ENCODE data around the gene HPS1. TPM values are rescaled to one million over a fixed set of nuclear protein-coding genes. Genes with fewer than 3 reads are reported as not detected.

HPS1 gene
- polyA plus RNA-seq, 1 of the 3 experiments (the other 2 are of a cell fraction) = 41.4 TPM

DNA sequence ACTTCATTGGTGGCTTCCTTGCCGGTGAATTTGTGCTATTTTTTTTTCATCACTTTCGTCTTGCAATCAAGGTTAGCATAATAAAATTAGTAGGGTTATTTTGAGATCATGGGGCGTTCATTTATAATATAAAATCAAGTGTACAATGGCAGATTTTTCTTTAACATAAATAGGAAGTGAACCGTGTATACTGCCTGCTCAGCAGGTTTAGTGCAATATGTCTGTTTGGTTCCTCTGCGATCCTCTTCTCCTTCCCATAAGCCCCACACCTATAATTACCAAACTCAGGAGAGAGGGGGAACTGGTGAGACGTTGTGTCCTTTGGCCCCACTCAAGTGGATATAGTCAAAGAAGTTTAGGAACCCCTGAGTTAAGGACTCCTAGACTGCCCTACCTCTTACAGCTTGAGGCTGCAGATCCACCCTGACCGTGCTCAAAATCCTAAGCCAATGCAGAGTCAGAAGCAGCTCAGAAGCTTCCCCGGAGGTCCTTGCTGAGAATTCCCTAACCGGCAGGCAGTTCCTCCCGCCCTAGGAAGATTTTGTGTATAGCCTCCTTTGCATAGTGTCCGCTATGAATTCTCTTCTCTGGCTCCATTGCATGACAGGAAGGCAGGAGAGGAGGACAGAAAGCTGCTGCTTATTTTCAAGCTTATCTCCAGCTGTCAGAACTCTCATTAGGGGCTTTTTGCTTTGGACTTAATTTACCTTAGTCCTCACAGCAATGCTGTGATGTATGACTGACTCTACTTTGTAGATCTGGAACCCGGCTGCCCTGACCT, 73.3 kb downstream of the HPS1 start:
- H3K4me3 ChIP-seq (ENCODE audit: low read depth in 2 of 2, low read length in 1 of 2) = no peak overlapping the region
- CTCF ChIA-PET = interaction anchor here (0.8 kb wide), 1 partner anchor 130 kb away, joined by 3 read pairs; no protein-coding TSS in a partner anchor
- H3K4me2 ChIP-seq = peak overlapping the region; percentile 31
- H2AFZ ChIP-seq (ENCODE audit: low read depth) = no peak overlapping the region
- no peak overlapping the region for H3K9ac ChIP-seq
- no peaks in the 10 kb centered on the region for H3K27me3 ChIP-seq (ENCODE audit: insufficient read depth)
- 80% methylated on average over 12 of the region's 12 CpGs for WGBS (ENCODE audit: low lambda C conversion rate)
- no peaks in the 10 kb centered on the region for H4K20me1 ChIP-seq (ENCODE audit: insufficient read depth)
- no peaks in the 10 kb centered on the region for H3K9me3 ChIP-seq
- POLR2A ChIA-PET = no interaction called here
- H3K36me3 ChIP-seq (replicated peaks in 1 of 2; ENCODE audit: control insufficient read depth in 1 of 2, insufficient read depth in 2 of 2, low read length in 1 of 2) = no peaks in the 10 kb centered on the region
- peaks cover 8 to 23% of the 10 kb centered on the region in 2 experiments; a peak in 3 of 4 replicates for H3K4me1 ChIP-seq (ENCODE audit: control insufficient read depth in 1 of 2, insufficient read depth in 2 of 2, low read depth in 1 of 2, low read length in 1 of 2)
- no peaks in the 10 kb centered on the region for H3K79me2 ChIP-seq (ENCODE audit: insufficient read depth)
- TF ChIP-seq FOXM1 (IDR thresholded peaks at IDR 0.05; ENCODE audit: low read depth) (no peak), POLR2AphosphoS5 (IDR thresholded peaks at IDR 0.05; ENCODE audit: low read depth, low read length) (no peak), GATA2 (CRISPR knock-in tag; IDR thresholded peaks at IDR 0.05) (no peak), SMC3 (IDR thresholded peaks at IDR 0.05; ENCODE audit: low read depth, low read length) (no peak), RFX5 (IDR thresholded peaks at IDR 0.05; ENCODE audit: low read length) (no peak), RAD21 (IDR thresholded peaks at IDR 0.05; ENCODE audit: low read length) (no peak), FOSL2 (IDR thresholded peaks at IDR 0.05; ENCODE audit: borderline replicate concordance, low read depth) (no peak), GABPA (IDR thresholded peaks at IDR 0.05; ENCODE audit: low read depth) (no peak), MEF2A (IDR thresholded peaks at IDR 0.05; ENCODE audit: borderline replicate concordance, low read depth) (no peak), SIN3A (IDR thresholded peaks at IDR 0.05; ENCODE audit: borderline replicate concordance, low read depth, low read length) (no peak), FOXJ3 (CRISPR knock-in tag; IDR thresholded peaks at IDR 0.05) (no peak)
- TF ChIP-seq, protein P1, sequence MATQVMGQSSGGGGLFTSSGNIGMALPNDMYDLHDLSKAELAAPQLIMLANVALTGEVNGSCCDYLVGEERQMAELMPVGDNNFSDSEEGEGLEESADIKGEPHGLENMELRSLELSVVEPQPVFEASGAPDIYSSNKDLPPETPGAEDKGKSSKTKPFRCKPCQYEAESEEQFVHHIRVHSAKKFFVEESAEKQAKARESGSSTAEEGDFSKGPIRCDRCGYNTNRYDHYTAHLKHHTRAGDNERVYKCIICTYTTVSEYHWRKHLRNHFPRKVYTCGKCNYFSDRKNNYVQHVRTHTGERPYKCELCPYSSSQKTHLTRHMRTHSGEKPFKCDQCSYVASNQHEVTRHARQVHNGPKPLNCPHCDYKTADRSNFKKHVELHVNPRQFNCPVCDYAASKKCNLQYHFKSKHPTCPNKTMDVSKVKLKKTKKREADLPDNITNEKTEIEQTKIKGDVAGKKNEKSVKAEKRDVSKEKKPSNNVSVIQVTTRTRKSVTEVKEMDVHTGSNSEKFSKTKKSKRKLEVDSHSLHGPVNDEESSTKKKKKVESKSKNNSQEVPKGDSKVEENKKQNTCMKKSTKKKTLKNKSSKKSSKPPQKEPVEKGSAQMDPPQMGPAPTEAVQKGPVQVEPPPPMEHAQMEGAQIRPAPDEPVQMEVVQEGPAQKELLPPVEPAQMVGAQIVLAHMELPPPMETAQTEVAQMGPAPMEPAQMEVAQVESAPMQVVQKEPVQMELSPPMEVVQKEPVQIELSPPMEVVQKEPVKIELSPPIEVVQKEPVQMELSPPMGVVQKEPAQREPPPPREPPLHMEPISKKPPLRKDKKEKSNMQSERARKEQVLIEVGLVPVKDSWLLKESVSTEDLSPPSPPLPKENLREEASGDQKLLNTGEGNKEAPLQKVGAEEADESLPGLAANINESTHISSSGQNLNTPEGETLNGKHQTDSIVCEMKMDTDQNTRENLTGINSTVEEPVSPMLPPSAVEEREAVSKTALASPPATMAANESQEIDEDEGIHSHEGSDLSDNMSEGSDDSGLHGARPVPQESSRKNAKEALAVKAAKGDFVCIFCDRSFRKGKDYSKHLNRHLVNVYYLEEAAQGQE (IDR thresholded peaks at IDR 0.05; ENCODE audit: low read depth, low read length) = no peak
- TF ChIP-seq, protein P2, sequence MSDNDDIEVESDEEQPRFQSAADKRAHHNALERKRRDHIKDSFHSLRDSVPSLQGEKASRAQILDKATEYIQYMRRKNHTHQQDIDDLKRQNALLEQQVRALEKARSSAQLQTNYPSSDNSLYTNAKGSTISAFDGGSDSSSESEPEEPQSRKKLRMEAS (IDR thresholded peaks at IDR 0.05; ENCODE audit: low read depth) = no peak
- TF ChIP-seq, protein P3, sequence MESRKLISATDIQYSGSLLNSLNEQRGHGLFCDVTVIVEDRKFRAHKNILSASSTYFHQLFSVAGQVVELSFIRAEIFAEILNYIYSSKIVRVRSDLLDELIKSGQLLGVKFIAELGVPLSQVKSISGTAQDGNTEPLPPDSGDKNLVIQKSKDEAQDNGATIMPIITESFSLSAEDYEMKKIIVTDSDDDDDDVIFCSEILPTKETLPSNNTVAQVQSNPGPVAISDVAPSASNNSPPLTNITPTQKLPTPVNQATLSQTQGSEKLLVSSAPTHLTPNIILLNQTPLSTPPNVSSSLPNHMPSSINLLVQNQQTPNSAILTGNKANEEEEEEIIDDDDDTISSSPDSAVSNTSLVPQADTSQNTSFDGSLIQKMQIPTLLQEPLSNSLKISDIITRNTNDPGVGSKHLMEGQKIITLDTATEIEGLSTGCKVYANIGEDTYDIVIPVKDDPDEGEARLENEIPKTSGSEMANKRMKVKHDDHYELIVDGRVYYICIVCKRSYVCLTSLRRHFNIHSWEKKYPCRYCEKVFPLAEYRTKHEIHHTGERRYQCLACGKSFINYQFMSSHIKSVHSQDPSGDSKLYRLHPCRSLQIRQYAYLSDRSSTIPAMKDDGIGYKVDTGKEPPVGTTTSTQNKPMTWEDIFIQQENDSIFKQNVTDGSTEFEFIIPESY (IDR thresholded peaks at IDR 0.05; ENCODE audit: borderline replicate concordance, low read depth) = no peak
- no peak overlapping the region; a peak in 1 of 4 replicates for H3K27ac ChIP-seq (ENCODE audit: low read depth in 2 of 2, low read length in 1 of 2)
- DNase-seq = no peak
- H3F3A ChIP-seq (replicated peaks; ENCODE audit: insufficient read depth) = no peaks in the 10 kb centered on the region
- H3K9me2 ChIP-seq = no peaks in the 10 kb centered on the region

All from SK-N-SH (cell line).